ENCODE measurements around the gene GALT. TPM values are rescaled to one million over a fixed set of nuclear protein-coding genes. Genes with fewer than 3 reads are reported as not detected.

Gene GALT
- total RNA-seq, 1 experiment from 2014 or later: 27.6 TPM

DNA sequence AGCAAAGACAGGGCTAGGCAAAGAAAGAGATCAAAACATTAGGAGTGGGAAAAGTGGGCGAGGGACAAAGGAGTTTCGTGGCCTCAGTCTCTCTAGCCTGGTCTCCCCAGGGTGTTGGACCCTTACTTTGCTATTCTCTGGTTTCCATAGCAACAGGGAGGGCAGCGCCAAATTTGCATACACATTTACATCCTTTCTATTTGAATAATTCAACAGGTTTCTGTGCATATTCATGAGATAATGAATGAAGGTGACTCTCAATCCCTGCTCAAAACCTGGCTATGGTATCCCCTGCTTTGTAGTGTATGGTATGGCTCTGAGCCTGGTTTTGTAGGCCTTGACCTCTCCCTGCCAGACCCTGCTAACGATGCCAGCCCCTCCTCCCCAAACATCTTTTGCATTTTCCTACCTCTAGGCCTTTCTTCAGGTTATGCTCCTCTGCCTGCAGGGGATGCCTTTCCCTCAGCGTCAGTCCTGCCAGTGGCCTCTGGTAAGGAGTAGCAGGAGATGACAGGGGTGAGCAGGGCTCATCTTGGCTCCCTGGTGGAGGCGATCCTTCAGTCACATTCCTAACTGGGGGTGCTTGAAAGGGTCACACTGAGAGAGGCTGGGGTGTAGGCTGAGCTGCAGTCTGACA is 44.4 kb upstream of the GALT start:
- H3K27me3 ChIP-seq (replicated peaks; ENCODE audit: insufficient read depth, low read depth, low read length, poor library complexity): no peaks in the 10 kb centered on the region
- DNase-seq (ENCODE audit: low spot score): no peak
- intact Hi-C loops (cut with micrococcal nuclease; ENCODE audit: unreplicated experiment): loop anchor here (5.0 kb wide), 1 partner anchor 100 kb away; no protein-coding TSS in a partner anchor
- no TSS peak for BruUV-seq (replicated peaks)
- no peak overlapping the region for H3K4me3 ChIP-seq (ENCODE audit: low read depth, low read length, poor library complexity, severe bottlenecking)
- no peaks in the 10 kb centered on the region for H3K9me3 ChIP-seq (ENCODE audit: low read depth, low read length, poor library complexity, severe bottlenecking)
- no peak for TF ChIP-seq EZH2 (IDR thresholded peaks at IDR 0.05; ENCODE audit: borderline replicate concordance, low read depth, low read length, poor library complexity, severe bottlenecking)
- TF ChIP-seq, protein P1, sequence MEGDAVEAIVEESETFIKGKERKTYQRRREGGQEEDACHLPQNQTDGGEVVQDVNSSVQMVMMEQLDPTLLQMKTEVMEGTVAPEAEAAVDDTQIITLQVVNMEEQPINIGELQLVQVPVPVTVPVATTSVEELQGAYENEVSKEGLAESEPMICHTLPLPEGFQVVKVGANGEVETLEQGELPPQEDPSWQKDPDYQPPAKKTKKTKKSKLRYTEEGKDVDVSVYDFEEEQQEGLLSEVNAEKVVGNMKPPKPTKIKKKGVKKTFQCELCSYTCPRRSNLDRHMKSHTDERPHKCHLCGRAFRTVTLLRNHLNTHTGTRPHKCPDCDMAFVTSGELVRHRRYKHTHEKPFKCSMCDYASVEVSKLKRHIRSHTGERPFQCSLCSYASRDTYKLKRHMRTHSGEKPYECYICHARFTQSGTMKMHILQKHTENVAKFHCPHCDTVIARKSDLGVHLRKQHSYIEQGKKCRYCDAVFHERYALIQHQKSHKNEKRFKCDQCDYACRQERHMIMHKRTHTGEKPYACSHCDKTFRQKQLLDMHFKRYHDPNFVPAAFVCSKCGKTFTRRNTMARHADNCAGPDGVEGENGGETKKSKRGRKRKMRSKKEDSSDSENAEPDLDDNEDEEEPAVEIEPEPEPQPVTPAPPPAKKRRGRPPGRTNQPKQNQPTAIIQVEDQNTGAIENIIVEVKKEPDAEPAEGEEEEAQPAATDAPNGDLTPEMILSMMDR (conservative IDR thresholded peaks at IDR 0.05; ENCODE audit: low read depth, low read length): no peak
- H3K36me3 ChIP-seq (ENCODE audit: insufficient read depth, low read length, poor library complexity, severe bottlenecking): no peaks in the 10 kb centered on the region
- ChIA-PET CTCF (interaction anchor here (0.5 to 2.1 kb wide), 2 partner anchors 198 to 277 kb away, joined by 4 to 17 read pairs; no protein-coding TSS in a partner anchor), POLR2A (ENCODE audit: low non-redundant PET) (no interaction called here)
- H3K27ac ChIP-seq (ENCODE audit: low read depth, low read length, poor library complexity, severe bottlenecking): no peak overlapping the region
- H3K4me1 ChIP-seq (ENCODE audit: insufficient read depth, low read length, poor library complexity, severe bottlenecking): no peaks in the 10 kb centered on the region

DNA sequence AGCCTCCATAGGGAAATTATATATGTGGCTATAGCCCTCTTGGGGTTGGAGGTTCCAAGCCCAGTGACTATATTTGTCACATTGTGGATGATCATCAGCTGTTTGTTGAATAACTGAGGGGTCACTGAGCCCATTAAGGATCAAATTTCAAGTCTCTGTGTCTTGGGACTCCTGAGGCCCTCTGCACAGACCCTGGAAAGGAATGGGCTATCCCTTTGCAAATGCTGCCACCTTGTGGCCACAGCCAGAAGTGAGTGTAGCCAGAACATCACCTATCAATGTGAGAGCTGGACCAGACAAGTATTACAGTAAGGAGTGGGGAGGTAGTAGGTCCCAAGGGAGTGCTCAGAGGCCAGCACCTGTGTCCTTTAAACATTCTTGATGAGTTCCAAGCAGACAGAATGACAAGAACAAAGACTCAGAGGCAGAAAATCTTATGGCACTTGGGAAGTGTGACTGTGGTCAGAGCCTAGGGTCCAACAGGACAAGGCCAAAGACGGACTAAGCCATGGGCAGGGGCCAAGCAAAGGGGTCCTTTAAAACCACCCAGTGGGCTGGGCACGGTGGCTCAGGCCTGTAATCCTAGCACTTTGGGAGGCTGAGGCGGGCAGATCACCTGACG is 42.8 kb upstream of the GALT start:
- Histone ChIP-seq H3K4me1 (ENCODE audit: insufficient read depth, low read length, poor library complexity, severe bottlenecking) (no peaks in the 10 kb centered on the region), H3K27me3 (replicated peaks; ENCODE audit: insufficient read depth, low read depth, low read length, poor library complexity) (no peaks in the 10 kb centered on the region), H3K9me3 (ENCODE audit: low read depth, low read length, poor library complexity, severe bottlenecking) (no peaks in the 10 kb centered on the region), H3K36me3 (ENCODE audit: insufficient read depth, low read length, poor library complexity, severe bottlenecking) (no peaks in the 10 kb centered on the region), H3K27ac (ENCODE audit: low read depth, low read length, poor library complexity, severe bottlenecking) (no peak overlapping the region), H3K4me3 (ENCODE audit: low read depth, low read length, poor library complexity, severe bottlenecking) (no peak overlapping the region)
- peak; percentile 88 for DNase-seq (ENCODE audit: low spot score)
- intact Hi-C loops (cut with micrococcal nuclease; ENCODE audit: unreplicated experiment): loop anchor here (5.0 kb wide), 1 partner anchor 101 kb away; no protein-coding TSS in a partner anchor
- ChIA-PET CTCF (interaction anchor here (0.5 to 2.1 kb wide), 16 partner anchors 8 to 1453 kb away, joined by 3 to 17 read pairs (median 4); partner anchors contain the start of gene MYORG), POLR2A (ENCODE audit: low non-redundant PET) (no interaction called here)
- no TSS peak for BruUV-seq (replicated peaks)
- TF ChIP-seq EZH2 (IDR thresholded peaks at IDR 0.05; ENCODE audit: borderline replicate concordance, low read depth, low read length, poor library complexity, severe bottlenecking): no peak
- TF ChIP-seq, protein P1 (conservative IDR thresholded peaks at IDR 0.05; ENCODE audit: low read depth, low read length): peak; percentile 96

DNA sequence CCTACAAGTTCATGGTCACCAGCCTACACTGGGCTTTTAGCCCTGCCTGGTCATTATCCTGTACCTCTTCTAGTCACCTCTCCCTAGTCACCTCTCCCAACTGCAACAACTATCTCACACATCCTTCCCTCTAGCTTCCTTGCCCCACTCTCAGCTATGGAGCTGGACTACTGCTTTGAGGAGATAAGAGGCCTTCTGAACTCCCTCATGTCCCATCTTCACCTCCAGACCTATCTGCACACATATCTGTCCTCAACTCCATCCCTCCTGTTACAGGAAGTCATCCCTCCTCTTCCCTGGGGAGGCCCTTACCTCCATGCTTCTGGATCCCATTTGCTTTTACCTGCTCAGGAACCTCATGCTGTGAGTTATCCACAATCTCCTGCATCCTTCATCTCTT is 40.3 kb upstream of the GALT start:
- no peak for TF ChIP-seq EZH2 (IDR thresholded peaks at IDR 0.05; ENCODE audit: borderline replicate concordance, low read depth, low read length, poor library complexity, severe bottlenecking)
- TF ChIP-seq, protein P1 (conservative IDR thresholded peaks at IDR 0.05; ENCODE audit: low read depth, low read length): no peak
- no peaks in the 10 kb centered on the region for H3K9me3 ChIP-seq (ENCODE audit: low read depth, low read length, poor library complexity, severe bottlenecking)
- H3K4me1 ChIP-seq (ENCODE audit: insufficient read depth, low read length, poor library complexity, severe bottlenecking): no peaks in the 10 kb centered on the region
- CTCF ChIA-PET: no interaction called here
- H3K27me3 ChIP-seq (replicated peaks; ENCODE audit: insufficient read depth, low read depth, low read length, poor library complexity): no peaks in the 10 kb centered on the region
- no peak overlapping the region for H3K27ac ChIP-seq (ENCODE audit: low read depth, low read length, poor library complexity, severe bottlenecking)
- POLR2A ChIA-PET (ENCODE audit: low non-redundant PET): no interaction called here
- no peak for DNase-seq (ENCODE audit: low spot score)
- H3K36me3 ChIP-seq (ENCODE audit: insufficient read depth, low read length, poor library complexity, severe bottlenecking): peaks cover 3% of the 10 kb centered on the region
- H3K4me3 ChIP-seq (ENCODE audit: low read depth, low read length, poor library complexity, severe bottlenecking): no peak overlapping the region
- intact Hi-C loops (cut with micrococcal nuclease; ENCODE audit: unreplicated experiment): no loop called here
- no TSS peak for BruUV-seq (replicated peaks)

Measured in A673 (cell line).